NCI-H2107 treated with DMSO at 0.1 percent for 48 hours (cell line): ENCODE measurements around the gene ADAM22.
"Not testable (repeated sequence)": the region's sequence is repeated elsewhere in the genome, so short reads cannot be mapped to it uniquely, and the experiment has no call there.

Experiments used
- DNase-seq: peaks from one replicate; lab custom pipeline; 2025; ENCODE audit not compliant: unreplicated experiment; lab: John Stamatoyannopoulos, UW

Gene ADAM22

GRCh38 chr7:88153378-88153777 is 219.3 kb downstream of the ADAM22 start:
- no peak for DNase-seq

GRCh38 chr7:88155756-88156155 is 221.7 kb downstream of the ADAM22 start:
- no peak for DNase-seq

GRCh38 chr7:88156356-88156755 is 222.3 kb downstream of the ADAM22 start:
- DNase-seq = no peak

GRCh38 chr7:88159741-88160140 is 225.7 kb downstream of the ADAM22 start:
- DNase-seq = not testable (repeated sequence)

GRCh38 chr7:88165697-88166096 is 231.6 kb downstream of the ADAM22 start:
- no peak for DNase-seq

- no peak for DNase-seq
Measured at GRCh38 chr7:88167223-88167622, 233.2 kb downstream of the ADAM22 start.

- no peak for DNase-seq
Measured at GRCh38 chr7:88167721-88168120, 233.7 kb downstream of the ADAM22 start.

GRCh38 chr7:88169717-88170320 is 235.8 kb downstream of the ADAM22 start:
- DNase-seq = no peak

GRCh38 chr7:88172842-88173241 is 238.8 kb downstream of the ADAM22 start:
- DNase-seq = no peak

- no peak for DNase-seq
Measured at GRCh38 chr7:88176190-88176589, 242.1 kb downstream of the ADAM22 start.

GRCh38 chr7:88183051-88183450 is 249.0 kb downstream of the ADAM22 start:
- DNase-seq = no peak

GRCh38 chr7:88184848-88185304 is 250.8 kb downstream of the ADAM22 start:
- no peak for DNase-seq

GRCh38 chr7:88185650-88186049 is 251.6 kb downstream of the ADAM22 start:
- peak; percentile 32 for DNase-seq

GRCh38 chr7:88191911-88192310 is 257.9 kb downstream of the ADAM22 start:
- no peak for DNase-seq

GRCh38 chr7:88200261-88200660 is 266.2 kb downstream of the ADAM22 start:
- DNase-seq = no peak

- DNase-seq = peak; percentile 84
Measured at GRCh38 chr7:88200789-88201188, 266.7 kb downstream of the ADAM22 start.

- no peak for DNase-seq
Measured at GRCh38 chr7:88201305-88201704, 267.3 kb downstream of the ADAM22 start.

GRCh38 chr7:88202278-88202677 is 268.2 kb downstream of the ADAM22 start:
- DNase-seq = no peak

- no peak for DNase-seq
Measured at GRCh38 chr7:88202799-88203198, 268.7 kb downstream of the ADAM22 start.

- DNase-seq = no peak
Measured at GRCh38 chr7:88203401-88203800, 269.4 kb downstream of the ADAM22 start.

GRCh38 chr7:88204525-88205110 is 270.6 kb downstream of the ADAM22 start:
- DNase-seq = no peak

GRCh38 chr7:88205179-88205578 is 271.1 kb downstream of the ADAM22 start:
- DNase-seq = no peak

GRCh38 chr7:88206254-88206653 is 272.2 kb downstream of the ADAM22 start:
- DNase-seq = no peak
